Smooth muscle cell (in vitro differentiated cells): Measurements from ENCODE around the gene STATH. TPM values are rescaled to one million over a fixed set of nuclear protein-coding genes. Genes with fewer than 3 reads are reported as not detected.

ENCODE experiments used
- DNase-seq: peaks from one replicate; lab custom pipeline; 2025; ENCODE audit not compliant: unreplicated experiment; lab: John Stamatoyannopoulos, UW
- H2AFZ ChIP-seq: fragments of 200-600 bp; sonication (generic); 2 replicates; pipeline ENCODE4 v1.6.0; 2016; ENCODE audit warnings: antibody characterized with exemption, low read depth, mild to moderate bottlenecking
- H3F3A ChIP-seq: fragments of 200-600 bp; sonication (generic); 2 replicates; pipeline ENCODE4 v1.6.0; 2017; ENCODE audit warnings: antibody characterized with exemption, low read depth
- H3K27ac ChIP-seq: fragments of 200-600 bp; sonication (generic); 2 replicates; pipeline ENCODE4 v1.5.1; 2016; ENCODE audit warnings: low read depth, mild to moderate bottlenecking
- H3K27me3 ChIP-seq: fragments of 200-600 bp; sonication (generic); 2 replicates; pipeline ENCODE4 v1.6.1; 2016; ENCODE audit warnings: low read depth, mild to moderate bottlenecking
- H3K36me3 ChIP-seq: fragments of 200-600 bp; sonication (generic); 2 replicates; pipeline ENCODE4 v1.5.1; 2016; ENCODE audit warnings: low read depth
- H3K4me1 ChIP-seq: fragments of 200-600 bp; sonication (generic); 2 replicates; pipeline ENCODE4 v1.5.1; 2016; ENCODE audit warnings: low read depth
- H3K4me2 ChIP-seq: fragments of 200-600 bp; sonication (generic); 2 replicates; pipeline ENCODE4 v1.6.0; 2016; ENCODE audit warnings: mild to moderate bottlenecking
- H3K4me3 ChIP-seq: fragments of 200-600 bp; sonication (generic); 2 replicates; pipeline ENCODE4 v1.5.1; 2016; ENCODE audit warnings: mild to moderate bottlenecking
- H3K79me2 ChIP-seq: fragments of 200-600 bp; sonication (generic); 2 replicates; pipeline ENCODE4 v1.6.0; 2016; ENCODE audit warnings: low read depth, mild to moderate bottlenecking
- H3K9ac ChIP-seq: fragments of 200-600 bp; sonication (generic); 2 replicates; pipeline ENCODE4 v1.6.0; 2016; ENCODE audit warnings: low read depth
- H3K9me3 ChIP-seq: fragments of 200-600 bp; sonication (generic); replicated peaks from 2 replicates; pipeline ENCODE4 v1.5.1; 2016; ENCODE audit warnings: low read depth
- H4K20me1 ChIP-seq: fragments of 200-600 bp; sonication (generic); 2 replicates; pipeline ENCODE4 v1.6.0; 2016; ENCODE audit warnings: low read depth
- WGBS: methylation state at CpG from one replicate; pipeline ENCODE4 v1.1.7; 2016; ENCODE audit warnings: low lambda C conversion rate; 5-methylcytosine and 5-hydroxymethylcytosine counted together
- polyA plus RNA-seq: library from polyadenylated mRNA; unstranded; fragments of >200 nt; fragmentation: Nextera tagmentation; extraction: Ambion mirVana; gene quantifications from 2 replicates; pipeline ENCODE4 v1.2.1, GENCODE V29; 2016
- total RNA-seq: library from RNA; depleted of rRNA; stranded (reverse); fragments of >200 nt; gene quantifications from 2 replicates; pipeline ENCODE4 v1.2.3, GENCODE V29; 2014
- TF ChIP-seq, protein P1 (sequence below): fragments of 200-600 bp; sonication (generic); IDR thresholded peaks from 2 replicates; pipeline ENCODE4 v1.5.1; 2017; ENCODE audit warnings: borderline replicate concordance, mild to moderate bottlenecking, antibody characterized with exemption; ENCODE audit not compliant: insufficient read depth, poor library complexity, severe bottlenecking

Gene STATH
- total and polyA plus RNA-seq, 2 experiments from 2014 or later = not detected

DNA sequence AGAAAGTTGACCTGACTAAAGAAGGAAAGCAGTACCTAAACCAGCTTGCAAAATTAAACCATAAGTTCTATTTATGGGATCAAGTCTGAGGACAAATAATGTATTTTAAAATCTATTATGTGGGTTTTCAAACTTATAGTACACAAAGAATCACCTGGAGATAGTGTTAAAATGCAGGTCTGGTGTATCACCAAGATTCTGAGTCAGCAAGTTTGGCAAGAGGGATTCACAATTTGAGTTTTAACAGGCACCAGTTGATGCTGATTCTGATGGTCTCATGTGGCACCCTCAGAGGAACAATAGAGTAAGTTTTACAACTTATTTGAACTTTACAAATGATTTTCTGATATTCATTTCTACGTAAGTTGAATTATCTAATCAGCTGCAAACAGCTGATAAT lies 9.1 kb upstream of the STATH start:
- DNase-seq = no peak
- TF ChIP-seq, protein P1, sequence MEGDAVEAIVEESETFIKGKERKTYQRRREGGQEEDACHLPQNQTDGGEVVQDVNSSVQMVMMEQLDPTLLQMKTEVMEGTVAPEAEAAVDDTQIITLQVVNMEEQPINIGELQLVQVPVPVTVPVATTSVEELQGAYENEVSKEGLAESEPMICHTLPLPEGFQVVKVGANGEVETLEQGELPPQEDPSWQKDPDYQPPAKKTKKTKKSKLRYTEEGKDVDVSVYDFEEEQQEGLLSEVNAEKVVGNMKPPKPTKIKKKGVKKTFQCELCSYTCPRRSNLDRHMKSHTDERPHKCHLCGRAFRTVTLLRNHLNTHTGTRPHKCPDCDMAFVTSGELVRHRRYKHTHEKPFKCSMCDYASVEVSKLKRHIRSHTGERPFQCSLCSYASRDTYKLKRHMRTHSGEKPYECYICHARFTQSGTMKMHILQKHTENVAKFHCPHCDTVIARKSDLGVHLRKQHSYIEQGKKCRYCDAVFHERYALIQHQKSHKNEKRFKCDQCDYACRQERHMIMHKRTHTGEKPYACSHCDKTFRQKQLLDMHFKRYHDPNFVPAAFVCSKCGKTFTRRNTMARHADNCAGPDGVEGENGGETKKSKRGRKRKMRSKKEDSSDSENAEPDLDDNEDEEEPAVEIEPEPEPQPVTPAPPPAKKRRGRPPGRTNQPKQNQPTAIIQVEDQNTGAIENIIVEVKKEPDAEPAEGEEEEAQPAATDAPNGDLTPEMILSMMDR = no peak
- Histone ChIP-seq H3F3A (no peaks in the 10 kb centered on the region), H3K4me2 (no peak overlapping the region), H2AFZ (no peak overlapping the region), H3K27me3 (no peaks in the 10 kb centered on the region), H3K4me1 (no peaks in the 10 kb centered on the region), H3K4me3 (no peak overlapping the region), H3K36me3 (no peaks in the 10 kb centered on the region), H3K9ac (no peak overlapping the region), H4K20me1 (no peaks in the 10 kb centered on the region), H3K9me3 (no peaks in the 10 kb centered on the region), H3K79me2 (no peaks in the 10 kb centered on the region), H3K27ac (no peak overlapping the region)
- 86% methylated on average over 1 of the region's 1 CpG for WGBS

DNA sequence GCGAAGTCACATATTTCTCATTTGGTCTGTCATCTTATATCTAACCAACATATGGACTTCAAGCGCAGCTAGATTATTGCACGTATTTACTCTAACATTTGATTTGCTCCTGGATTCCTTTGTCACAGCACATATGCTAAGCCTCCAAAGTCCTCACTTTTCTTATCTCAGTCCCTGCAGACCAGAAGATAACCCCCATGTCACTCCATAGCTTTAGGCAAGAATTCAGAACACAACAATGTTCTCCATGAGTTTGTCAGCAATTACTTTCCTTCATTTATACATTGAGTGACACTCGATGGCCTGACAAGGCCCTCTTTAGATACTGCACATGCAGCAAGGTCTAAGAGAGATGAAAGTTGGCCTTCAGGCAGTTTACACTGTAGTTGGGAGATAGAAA lies 4.8 kb upstream of the STATH start:
- H3K27ac ChIP-seq = no peak overlapping the region
- TF ChIP-seq, protein P1 = no peak
- H3K36me3 ChIP-seq = no peaks in the 10 kb centered on the region
- H3K9me3 ChIP-seq = no peaks in the 10 kb centered on the region
- no peak for DNase-seq
- no peaks in the 10 kb centered on the region for H3K79me2 ChIP-seq
- no peaks in the 10 kb centered on the region for H3F3A ChIP-seq
- WGBS = 83% methylated on average over 4 of the region's 4 CpGs
- H3K27me3 ChIP-seq = no peaks in the 10 kb centered on the region
- no peaks in the 10 kb centered on the region for H3K4me1 ChIP-seq
- no peak overlapping the region for H2AFZ ChIP-seq
- no peak overlapping the region for H3K9ac ChIP-seq
- no peak overlapping the region for H3K4me2 ChIP-seq
- H4K20me1 ChIP-seq = no peaks in the 10 kb centered on the region
- H3K4me3 ChIP-seq = no peak overlapping the region

DNA sequence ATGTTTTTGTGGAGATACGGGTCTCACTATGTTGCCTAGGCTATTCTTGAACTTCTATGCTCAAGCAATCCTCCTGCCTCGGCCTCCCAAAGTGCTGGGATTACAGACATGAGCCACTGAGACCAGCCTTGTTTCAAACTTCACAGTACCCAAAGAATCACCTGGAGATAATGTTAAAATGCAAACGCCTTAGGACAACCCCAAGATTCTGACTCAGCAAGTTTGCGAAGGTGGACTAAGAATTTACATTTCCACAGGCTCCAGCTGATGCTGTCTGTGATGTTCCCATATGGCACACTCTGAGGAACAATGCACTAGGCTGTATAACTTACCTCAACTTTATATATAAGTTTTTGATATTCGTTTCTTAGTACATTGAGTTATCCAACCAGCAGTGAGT lies 984 bp upstream of the STATH start:
- no peak overlapping the region for H3K9ac ChIP-seq
- DNase-seq = no peak
- no peaks in the 10 kb centered on the region for H3K9me3 ChIP-seq
- TF ChIP-seq, protein P1 = no peak
- no peaks in the 10 kb centered on the region for H4K20me1 ChIP-seq
- no peak overlapping the region for H3K27ac ChIP-seq
- no peaks in the 10 kb centered on the region for H3K79me2 ChIP-seq
- WGBS = 85% methylated on average over 5 of the region's 5 CpGs
- no peaks in the 10 kb centered on the region for H3K27me3 ChIP-seq
- no peak overlapping the region for H3K4me2 ChIP-seq
- H3K4me3 ChIP-seq = no peak overlapping the region
- no peaks in the 10 kb centered on the region for H3F3A ChIP-seq
- no peaks in the 10 kb centered on the region for H3K4me1 ChIP-seq
- no peaks in the 10 kb centered on the region for H3K36me3 ChIP-seq
- H2AFZ ChIP-seq = no peak overlapping the region

DNA sequence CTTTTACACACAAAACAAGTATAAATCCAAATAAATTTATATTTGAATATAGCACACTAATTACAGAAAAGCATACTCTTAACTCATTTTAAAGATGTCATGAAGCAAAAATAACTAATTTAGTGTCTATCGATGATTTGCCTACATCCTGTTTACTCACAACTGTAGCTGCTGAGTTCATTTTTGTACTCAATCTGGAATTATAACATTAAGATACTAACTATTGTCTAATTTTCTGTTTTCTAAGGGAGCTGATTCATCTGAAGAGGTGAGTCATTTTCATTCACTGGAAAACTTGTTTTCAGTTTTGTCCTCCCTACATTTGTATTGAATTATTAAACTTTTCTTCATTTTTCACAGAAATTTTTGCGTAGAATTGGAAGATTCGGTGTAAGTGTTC lies 3.7 kb downstream of the STATH start:
- Histone ChIP-seq H4K20me1 (no peaks in the 10 kb centered on the region), H3K9ac (no peak overlapping the region), H3K79me2 (no peaks in the 10 kb centered on the region), H3K4me2 (no peak overlapping the region), H3K27ac (no peak overlapping the region), H3K9me3 (no peaks in the 10 kb centered on the region), H3K36me3 (no peaks in the 10 kb centered on the region), H3K4me3 (no peak overlapping the region), H3K27me3 (no peaks in the 10 kb centered on the region), H3F3A (no peaks in the 10 kb centered on the region), H3K4me1 (no peaks in the 10 kb centered on the region), H2AFZ (no peak overlapping the region)
- 94% methylated on average over 3 of the region's 3 CpGs for WGBS
- TF ChIP-seq, protein P1 = no peak
- DNase-seq = no peak
